Panc1 (cell line): ENCODE measurements around the gene VSIR.
A peak's percentile ranks its signal among the peaks of the same experiment; 100 is the strongest.

ENCODE experiments used
- POLR2AphosphoS5 ChIP-seq: IDR thresholded peaks from 2 replicates; pipeline ENCODE4 v1.6.1; 2012; ENCODE audit warnings: mild to moderate bottlenecking, low read depth, low read length, moderate library complexity
- SIN3A ChIP-seq: IDR thresholded peaks from 2 replicates; pipeline ENCODE4 v1.6.1; 2012; ENCODE audit warnings: low read depth, mild to moderate bottlenecking, low read length, moderate library complexity, borderline replicate concordance; ENCODE audit not compliant: insufficient read depth
- TF ChIP-seq, protein P1 (sequence below): fragments of 450-650 bp; IDR thresholded peaks from 2 replicates; pipeline ENCODE4 v1.5.1; 2017; ENCODE audit warnings: mild to moderate bottlenecking
- TF ChIP-seq, protein P2 (sequence below), 2 experiments: IDR thresholded peaks; 2 replicates each; pipeline ENCODE4 v1.6.1; 2011 to 2012; ENCODE audit warnings: low read depth in 2 of 2, control low read depth in 1 of 2, low read length in 1 of 2, mild to moderate bottlenecking in 1 of 2, moderate library complexity in 1 of 2; ENCODE audit not compliant: insufficient read depth in 1 of 2

DNA sequence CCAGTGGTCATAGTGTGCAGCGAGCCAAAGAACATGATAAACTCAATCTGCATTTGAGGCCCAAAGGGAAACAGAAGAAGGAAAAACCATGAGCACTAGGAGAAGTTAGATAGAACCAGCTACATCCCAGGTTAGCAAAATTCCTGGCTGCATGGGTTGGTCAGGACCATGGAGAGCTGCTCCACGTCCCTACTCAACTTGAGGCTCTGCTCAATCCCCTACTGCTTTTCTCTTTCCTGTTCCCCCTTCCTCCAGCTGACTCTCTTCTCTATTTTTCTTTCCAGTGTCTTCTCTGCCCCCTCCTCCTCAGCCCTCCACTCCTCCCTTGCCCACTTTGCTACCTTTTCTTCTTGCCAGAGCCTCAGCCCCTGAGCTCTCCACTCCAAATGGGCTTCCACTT, 21.9 kb upstream of the VSIR start:
- TF ChIP-seq, protein P1, sequence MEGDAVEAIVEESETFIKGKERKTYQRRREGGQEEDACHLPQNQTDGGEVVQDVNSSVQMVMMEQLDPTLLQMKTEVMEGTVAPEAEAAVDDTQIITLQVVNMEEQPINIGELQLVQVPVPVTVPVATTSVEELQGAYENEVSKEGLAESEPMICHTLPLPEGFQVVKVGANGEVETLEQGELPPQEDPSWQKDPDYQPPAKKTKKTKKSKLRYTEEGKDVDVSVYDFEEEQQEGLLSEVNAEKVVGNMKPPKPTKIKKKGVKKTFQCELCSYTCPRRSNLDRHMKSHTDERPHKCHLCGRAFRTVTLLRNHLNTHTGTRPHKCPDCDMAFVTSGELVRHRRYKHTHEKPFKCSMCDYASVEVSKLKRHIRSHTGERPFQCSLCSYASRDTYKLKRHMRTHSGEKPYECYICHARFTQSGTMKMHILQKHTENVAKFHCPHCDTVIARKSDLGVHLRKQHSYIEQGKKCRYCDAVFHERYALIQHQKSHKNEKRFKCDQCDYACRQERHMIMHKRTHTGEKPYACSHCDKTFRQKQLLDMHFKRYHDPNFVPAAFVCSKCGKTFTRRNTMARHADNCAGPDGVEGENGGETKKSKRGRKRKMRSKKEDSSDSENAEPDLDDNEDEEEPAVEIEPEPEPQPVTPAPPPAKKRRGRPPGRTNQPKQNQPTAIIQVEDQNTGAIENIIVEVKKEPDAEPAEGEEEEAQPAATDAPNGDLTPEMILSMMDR, result no peak
- TF ChIP-seq POLR2AphosphoS5 (no peak), SIN3A (no peak)
- TF ChIP-seq, protein P2, sequence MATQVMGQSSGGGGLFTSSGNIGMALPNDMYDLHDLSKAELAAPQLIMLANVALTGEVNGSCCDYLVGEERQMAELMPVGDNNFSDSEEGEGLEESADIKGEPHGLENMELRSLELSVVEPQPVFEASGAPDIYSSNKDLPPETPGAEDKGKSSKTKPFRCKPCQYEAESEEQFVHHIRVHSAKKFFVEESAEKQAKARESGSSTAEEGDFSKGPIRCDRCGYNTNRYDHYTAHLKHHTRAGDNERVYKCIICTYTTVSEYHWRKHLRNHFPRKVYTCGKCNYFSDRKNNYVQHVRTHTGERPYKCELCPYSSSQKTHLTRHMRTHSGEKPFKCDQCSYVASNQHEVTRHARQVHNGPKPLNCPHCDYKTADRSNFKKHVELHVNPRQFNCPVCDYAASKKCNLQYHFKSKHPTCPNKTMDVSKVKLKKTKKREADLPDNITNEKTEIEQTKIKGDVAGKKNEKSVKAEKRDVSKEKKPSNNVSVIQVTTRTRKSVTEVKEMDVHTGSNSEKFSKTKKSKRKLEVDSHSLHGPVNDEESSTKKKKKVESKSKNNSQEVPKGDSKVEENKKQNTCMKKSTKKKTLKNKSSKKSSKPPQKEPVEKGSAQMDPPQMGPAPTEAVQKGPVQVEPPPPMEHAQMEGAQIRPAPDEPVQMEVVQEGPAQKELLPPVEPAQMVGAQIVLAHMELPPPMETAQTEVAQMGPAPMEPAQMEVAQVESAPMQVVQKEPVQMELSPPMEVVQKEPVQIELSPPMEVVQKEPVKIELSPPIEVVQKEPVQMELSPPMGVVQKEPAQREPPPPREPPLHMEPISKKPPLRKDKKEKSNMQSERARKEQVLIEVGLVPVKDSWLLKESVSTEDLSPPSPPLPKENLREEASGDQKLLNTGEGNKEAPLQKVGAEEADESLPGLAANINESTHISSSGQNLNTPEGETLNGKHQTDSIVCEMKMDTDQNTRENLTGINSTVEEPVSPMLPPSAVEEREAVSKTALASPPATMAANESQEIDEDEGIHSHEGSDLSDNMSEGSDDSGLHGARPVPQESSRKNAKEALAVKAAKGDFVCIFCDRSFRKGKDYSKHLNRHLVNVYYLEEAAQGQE (IDR thresholded peaks at IDR 0.05; ENCODE audit: insufficient read depth in 1 of 2, low read depth in 2 of 2, low read length in 1 of 2), result peak; percentile 98
